Measurements from ENCODE around the gene STKLD1. TPM values are rescaled to one million over a fixed set of nuclear protein-coding genes. Genes with fewer than 3 reads are reported as not detected.

Gene STKLD1
- total RNA-seq, 4 donors from 2014 or later: 0.54 to 7.0 (median 3.7) TPM; not detected in 1

DNA sequence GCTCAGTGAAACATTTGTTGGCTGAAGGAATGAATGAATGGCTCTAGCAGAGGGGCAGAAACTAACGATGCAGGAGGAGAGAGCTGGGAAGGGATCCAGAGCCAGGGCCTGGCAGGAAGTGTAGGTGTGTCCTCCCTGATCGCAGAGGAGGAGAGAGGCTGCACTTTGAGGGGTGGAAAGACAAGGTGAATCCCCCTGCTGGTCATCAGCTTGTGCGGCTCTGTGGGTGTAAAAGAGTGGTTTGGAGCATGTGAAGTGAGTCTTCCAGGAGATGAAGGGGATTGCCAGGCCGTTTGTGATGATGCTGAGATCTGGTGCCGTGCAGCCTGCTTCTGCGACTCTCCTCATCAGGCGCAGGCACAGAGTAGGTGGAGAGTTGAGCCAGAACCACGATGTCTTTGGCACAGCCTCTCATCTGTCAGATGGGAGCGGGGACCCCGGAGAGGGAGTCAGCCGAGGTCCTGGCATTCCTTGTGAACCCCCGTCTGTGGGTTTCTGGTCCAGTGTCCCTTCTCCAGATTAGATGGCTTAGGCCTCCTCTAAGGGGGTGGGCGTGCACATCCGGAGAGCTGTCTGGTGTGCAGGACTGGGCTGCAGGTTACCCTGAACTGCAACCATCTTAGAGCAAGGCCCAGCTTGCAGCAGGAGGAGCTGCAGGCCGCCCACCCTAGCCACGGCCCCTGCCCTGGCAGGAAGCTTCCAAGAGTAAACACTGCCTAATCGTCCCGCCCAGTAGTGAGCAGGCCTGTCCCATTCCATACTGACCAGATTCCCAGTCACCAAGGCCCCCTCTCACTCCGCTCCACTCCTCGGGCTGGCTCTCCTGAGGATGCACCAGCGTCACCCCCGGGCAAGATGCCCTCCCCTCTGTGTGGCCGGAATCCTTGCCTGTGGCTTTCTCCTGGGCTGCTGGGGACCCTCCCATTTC, 45.7 kb downstream of the STKLD1 start, which contains the start of gene ADAMTS13:
Gene ADAMTS13 (plus strand): TSS at position 753 of the 928 bp plus-strand sequence. CDS start 77 bp downstream, at position 830.
- TF ChIP-seq POLR2A (IDR thresholded peaks at IDR 0.05): no peak
- TF ChIP-seq, protein P1, sequence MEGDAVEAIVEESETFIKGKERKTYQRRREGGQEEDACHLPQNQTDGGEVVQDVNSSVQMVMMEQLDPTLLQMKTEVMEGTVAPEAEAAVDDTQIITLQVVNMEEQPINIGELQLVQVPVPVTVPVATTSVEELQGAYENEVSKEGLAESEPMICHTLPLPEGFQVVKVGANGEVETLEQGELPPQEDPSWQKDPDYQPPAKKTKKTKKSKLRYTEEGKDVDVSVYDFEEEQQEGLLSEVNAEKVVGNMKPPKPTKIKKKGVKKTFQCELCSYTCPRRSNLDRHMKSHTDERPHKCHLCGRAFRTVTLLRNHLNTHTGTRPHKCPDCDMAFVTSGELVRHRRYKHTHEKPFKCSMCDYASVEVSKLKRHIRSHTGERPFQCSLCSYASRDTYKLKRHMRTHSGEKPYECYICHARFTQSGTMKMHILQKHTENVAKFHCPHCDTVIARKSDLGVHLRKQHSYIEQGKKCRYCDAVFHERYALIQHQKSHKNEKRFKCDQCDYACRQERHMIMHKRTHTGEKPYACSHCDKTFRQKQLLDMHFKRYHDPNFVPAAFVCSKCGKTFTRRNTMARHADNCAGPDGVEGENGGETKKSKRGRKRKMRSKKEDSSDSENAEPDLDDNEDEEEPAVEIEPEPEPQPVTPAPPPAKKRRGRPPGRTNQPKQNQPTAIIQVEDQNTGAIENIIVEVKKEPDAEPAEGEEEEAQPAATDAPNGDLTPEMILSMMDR (IDR thresholded peaks at IDR 0.05): no peak
- intact Hi-C loops (cut with DNase I; ENCODE audit: low total_unique reads): no loop called here
- DNase-seq (ENCODE audit: low spot score in 2 of 2): no peak
- 52 to 63% methylated on average over 23 of the region's 23 CpGs for WGBS, 2 donors
- no peak within 1 kb of the TSS for H3K4me3 ChIP-seq (ENCODE audit: low read depth, poor library complexity, severe bottlenecking)

DNA sequence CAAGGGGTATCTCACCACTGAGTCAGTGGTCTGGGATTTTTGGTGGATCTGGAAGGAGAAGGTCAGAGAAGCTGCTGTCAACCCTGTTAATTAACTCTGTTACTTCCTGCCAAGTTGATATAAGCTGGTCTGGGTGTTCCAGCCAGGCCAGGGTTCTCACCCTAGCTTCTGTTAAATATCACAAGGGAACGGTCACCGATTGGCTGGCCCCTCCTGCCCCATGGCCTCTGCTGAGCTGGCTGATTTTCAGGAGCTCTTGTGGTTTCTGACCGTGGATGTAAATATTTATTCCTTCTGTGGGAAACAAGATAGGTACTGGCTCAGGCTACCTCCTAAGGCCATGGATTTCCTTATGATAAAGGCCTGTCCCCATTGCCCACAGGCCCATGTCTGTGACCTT, 47.0 kb downstream of the STKLD1 start:
- no peak for DNase-seq (ENCODE audit: low spot score in 2 of 2)
- intact Hi-C loops (cut with DNase I; ENCODE audit: low total_unique reads): no loop called here
- no peak overlapping the region for H3K4me3 ChIP-seq (ENCODE audit: low read depth, poor library complexity, severe bottlenecking)
- 79% methylated on average over 3 of the region's 3 CpGs for WGBS, 2 donors
- no peak for TF ChIP-seq POLR2A (IDR thresholded peaks at IDR 0.05)
- TF ChIP-seq, protein P1 (IDR thresholded peaks at IDR 0.05): no peak

DNA sequence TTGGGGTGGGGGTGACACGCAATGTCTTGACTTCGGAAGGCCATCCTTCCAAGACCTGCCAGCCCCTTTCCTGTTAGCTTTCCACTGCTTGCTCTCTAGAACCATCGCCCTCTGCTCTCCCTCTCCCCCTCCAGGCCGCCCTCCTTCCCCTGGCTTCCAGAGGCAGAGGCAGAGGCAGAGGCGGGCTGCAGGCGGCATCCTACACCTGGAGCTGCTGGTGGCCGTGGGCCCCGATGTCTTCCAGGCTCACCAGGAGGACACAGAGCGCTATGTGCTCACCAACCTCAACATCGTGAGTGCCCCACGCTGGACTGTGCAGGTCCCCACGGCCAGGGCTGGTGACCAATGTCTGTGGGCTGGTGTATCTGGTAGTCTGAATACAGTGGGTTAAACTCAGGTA, 48.0 kb downstream of the STKLD1 start:
- WGBS, 2 donors: 95 to 96% methylated on average over 10 to 12 of the region's 12 CpGs
- H3K4me3 ChIP-seq (ENCODE audit: low read depth, poor library complexity, severe bottlenecking): no peak overlapping the region
- intact Hi-C loops (cut with DNase I; ENCODE audit: low total_unique reads): no loop called here
- no peak for TF ChIP-seq POLR2A (IDR thresholded peaks at IDR 0.05)
- TF ChIP-seq, protein P1 (IDR thresholded peaks at IDR 0.05): no peak
- no peak for DNase-seq (ENCODE audit: low spot score in 2 of 2)

DNA sequence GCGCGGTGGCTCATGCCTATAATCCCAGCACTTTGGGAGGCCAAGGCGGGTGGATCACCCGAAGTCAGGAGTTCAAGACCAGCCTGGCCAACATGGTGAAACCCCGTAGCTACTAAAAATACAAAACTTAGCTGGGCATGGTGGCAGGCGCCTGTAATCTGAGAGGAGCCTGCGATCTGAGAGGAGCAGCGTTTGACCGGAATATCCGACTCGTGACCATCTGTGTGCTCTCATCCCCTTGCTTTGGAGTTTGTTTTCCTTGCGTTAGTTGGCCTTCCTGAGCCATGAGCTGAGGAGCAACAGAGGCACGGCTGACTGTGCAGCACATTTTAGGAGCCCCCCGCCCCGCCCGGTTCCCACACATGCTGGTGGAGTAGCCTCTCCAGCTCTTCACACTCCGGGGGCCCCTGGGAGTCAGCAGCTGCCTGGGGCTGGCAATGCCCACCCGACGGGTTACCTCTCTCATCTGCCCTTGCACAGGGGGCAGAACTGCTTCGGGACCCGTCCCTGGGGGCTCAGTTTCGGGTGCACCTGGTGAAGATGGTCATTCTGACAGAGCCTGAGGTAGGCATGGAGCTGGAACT, 49.0 kb downstream of the STKLD1 start:
- 85 to 95% methylated on average over 21 to 22 of the region's 22 CpGs for WGBS, 2 donors
- intact Hi-C loops (cut with DNase I; ENCODE audit: low total_unique reads): no loop called here
- no peak for DNase-seq (ENCODE audit: low spot score in 2 of 2)
- H3K4me3 ChIP-seq (ENCODE audit: low read depth, poor library complexity, severe bottlenecking): no peak overlapping the region
- TF ChIP-seq POLR2A (IDR thresholded peaks at IDR 0.05): no peak
- TF ChIP-seq, protein P1 (IDR thresholded peaks at IDR 0.05): no peak

DNA sequence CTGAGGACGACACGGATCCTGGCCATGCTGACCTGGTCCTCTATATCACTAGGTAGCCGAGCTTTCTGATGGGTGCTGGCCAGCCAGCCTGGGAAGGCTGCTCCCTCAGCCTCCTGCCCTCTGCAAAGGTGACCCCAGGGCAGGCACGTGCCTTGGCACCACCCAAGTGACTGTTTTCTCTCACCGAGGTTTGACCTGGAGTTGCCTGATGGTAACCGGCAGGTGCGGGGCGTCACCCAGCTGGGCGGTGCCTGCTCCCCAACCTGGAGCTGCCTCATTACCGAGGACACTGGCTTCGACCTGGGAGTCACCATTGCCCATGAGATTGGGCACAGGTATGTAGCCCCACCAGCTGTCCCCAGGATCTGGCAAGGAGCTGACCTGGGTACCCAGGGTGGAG, 49.8 kb downstream of the STKLD1 start:
- WGBS, 2 donors: 73 to 76% methylated on average over 8 to 10 of the region's 11 CpGs
- TF ChIP-seq POLR2A (IDR thresholded peaks at IDR 0.05): no peak
- TF ChIP-seq, protein P1 (IDR thresholded peaks at IDR 0.05): no peak
- no peak for DNase-seq (ENCODE audit: low spot score in 2 of 2)

More for the DNA sequence above, 49.8 kb downstream of the STKLD1 start:
- intact Hi-C loops (cut with DNase I; ENCODE audit: low total_unique reads): no loop called here
- no peak overlapping the region for H3K4me3 ChIP-seq (ENCODE audit: low read depth, poor library complexity, severe bottlenecking)

Measured in lower leg skin (tissue), 4 donors.